ENCODE results near the gene B4GALNT4.
A peak's percentile ranks its signal among the peaks of the same experiment; 100 is the strongest.
"Not testable (repeated sequence)": the region's sequence is repeated elsewhere in the genome, so short reads cannot be mapped to it uniquely, and the experiment has no call there.

The B4GALNT4 gene

DNA sequence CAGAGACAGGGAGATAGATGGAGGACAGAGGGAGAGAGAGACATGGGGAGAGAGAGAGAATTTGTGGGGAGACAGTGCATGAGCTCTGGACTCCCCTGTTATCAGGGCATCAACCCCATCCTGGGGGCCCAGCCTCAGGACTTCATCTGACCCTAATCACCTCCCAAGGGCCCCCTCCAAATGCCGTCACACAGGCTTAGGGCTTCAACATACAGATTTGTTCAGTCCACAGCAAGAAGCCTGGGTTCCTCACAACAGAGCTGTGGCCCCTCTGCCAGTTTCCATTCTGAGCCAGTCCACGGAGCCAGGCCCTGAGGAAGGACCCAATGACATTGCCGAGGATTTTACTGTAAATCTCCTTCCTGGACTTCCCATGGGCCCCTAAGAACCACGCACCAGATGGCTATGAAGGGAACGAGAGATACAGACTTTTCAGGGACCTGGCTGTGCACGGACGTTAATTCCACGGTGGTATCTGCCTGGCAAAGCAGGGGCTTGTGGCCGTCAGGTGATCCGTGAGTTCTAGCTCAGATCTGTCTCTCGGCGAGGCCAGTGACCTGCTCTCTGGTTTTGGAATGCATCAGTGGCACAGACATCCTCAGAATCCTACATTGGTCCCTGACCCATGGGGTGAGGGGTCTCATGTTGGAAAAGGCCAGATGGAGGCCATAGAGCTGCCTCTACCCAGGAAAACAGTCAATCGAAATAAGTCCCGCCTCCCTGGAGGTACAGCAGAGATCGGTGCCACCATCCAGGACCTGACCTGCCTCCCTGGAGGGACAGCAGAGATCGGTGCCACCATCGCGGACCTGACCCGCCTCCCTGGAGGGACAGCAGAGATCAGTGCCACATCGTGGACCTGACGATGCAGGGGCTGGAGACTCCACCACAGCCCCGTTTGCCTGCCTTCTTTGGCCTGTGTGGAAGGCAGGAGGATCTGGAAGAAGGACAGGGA lies 8.7 kb upstream of the B4GALNT4 start:
- no peak for DNase-seq (ENCODE audit: insufficient read length, low spot score)
- FAIRE-seq = no peak
- TF ChIP-seq POLR2A (IDR thresholded peaks at IDR 0.05; ENCODE audit: low read depth, low read length) = no peak

DNA sequence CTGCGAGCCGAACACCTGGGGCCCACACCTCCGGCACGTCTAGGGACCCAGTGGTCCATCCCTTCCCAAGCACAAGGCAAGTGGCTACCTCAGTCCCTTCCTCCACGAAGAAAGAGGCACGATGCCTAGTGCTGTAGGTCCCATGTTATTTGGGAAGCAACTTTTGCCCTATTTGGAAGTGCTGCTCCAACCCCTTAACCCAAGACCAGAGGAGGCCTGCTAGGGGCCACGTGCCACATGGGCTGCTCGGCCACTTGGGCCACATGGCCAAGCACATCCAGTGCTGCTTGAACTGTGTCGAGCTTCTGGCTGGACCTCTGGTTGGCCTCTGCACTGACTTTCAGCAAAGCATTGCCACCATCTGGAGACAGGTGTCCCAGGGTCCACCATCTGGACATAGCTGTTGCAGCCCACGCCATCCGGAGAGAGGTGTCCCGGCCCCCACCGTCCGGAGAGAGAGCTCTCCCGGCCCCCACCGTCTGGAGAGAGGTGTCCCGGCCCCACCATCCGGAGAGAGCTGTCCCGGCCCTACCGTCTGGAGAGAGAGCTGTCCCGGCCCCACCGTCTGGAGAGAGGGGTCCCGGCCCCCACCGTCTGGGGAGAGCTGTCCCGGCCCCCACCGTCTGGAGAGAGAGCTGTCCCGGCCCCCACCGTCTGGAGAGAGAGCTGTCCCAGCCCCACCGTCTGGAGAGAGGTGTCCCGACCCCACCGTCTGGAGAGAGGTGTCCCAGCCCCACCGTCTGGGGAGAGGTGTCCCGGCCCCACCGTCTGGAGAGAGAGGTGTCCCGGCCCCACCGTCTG lies 6.5 kb upstream of the B4GALNT4 start:
- DNase-seq (ENCODE audit: insufficient read length, low spot score) = no peak
- no peak for TF ChIP-seq POLR2A (IDR thresholded peaks at IDR 0.05; ENCODE audit: low read depth, low read length)
- no peak for FAIRE-seq

DNA sequence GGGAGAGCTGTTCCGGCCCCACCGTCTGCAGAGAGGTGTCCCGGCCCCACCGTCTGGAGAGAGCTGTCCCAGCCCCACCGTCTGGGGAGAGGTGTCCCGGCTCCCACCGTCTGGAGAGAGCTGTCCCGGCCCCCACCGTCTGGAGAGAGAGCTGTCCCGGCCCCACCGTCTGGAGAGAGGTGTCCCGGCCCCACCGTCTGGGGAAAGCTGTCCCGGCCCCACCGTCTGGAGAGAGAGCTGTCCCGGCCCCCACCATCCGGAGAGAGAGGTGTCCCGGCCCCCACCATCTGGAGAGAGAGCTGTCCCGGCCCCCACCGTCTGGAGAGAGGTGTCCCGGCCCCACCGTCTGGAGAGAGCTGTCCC lies 5.9 kb upstream of the B4GALNT4 start:
- not testable (repeated sequence) for DNase-seq (ENCODE audit: insufficient read length, low spot score)

DNA sequence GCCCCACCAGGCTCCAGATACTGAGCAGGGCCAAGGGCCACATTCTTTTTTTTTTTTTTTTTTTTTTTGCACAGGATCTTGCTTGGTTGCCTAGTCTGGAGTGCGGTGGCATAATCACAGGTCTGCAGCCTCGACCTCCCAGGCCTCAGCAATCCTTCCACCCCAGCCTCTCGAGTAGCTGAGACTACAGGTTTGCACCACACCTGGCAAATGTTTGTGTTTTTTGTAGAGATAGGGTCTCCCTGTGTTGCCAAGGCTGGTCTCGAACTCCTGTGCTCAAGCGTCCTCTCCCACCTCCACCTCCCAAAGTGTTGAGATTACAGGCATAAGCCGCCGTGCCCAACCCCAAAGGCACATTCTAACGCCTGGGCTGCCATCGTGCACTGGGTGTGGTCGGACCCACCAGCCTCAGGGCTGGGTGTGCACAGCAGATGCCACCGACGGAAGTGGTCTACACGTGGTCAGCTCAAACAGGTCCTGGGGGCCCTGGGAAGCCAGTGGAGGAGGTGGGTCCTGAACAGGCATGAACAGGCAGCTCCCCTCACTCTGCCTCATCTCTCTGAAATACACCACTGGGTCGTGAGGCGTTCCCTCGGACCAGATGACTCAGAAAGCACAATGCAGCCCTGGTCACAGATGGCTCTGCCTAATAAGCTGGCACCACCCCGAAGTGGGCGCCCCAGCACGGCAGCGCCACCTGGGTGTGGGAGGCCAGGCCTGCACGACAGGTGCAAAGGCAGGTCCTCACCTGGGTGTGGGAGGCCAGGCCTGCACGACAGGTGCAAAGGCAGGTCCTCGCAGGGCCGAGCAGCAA lies 5.1 kb upstream of the B4GALNT4 start:
- no peak for TF ChIP-seq POLR2A (IDR thresholded peaks at IDR 0.05; ENCODE audit: low read depth, low read length)
- FAIRE-seq (no peak), DNase-seq (ENCODE audit: insufficient read length, low spot score) (peak; percentile 99)

More for the DNA sequence above, 5.9 kb upstream of the B4GALNT4 start:
- FAIRE-seq = not testable (repeated sequence)

DNA sequence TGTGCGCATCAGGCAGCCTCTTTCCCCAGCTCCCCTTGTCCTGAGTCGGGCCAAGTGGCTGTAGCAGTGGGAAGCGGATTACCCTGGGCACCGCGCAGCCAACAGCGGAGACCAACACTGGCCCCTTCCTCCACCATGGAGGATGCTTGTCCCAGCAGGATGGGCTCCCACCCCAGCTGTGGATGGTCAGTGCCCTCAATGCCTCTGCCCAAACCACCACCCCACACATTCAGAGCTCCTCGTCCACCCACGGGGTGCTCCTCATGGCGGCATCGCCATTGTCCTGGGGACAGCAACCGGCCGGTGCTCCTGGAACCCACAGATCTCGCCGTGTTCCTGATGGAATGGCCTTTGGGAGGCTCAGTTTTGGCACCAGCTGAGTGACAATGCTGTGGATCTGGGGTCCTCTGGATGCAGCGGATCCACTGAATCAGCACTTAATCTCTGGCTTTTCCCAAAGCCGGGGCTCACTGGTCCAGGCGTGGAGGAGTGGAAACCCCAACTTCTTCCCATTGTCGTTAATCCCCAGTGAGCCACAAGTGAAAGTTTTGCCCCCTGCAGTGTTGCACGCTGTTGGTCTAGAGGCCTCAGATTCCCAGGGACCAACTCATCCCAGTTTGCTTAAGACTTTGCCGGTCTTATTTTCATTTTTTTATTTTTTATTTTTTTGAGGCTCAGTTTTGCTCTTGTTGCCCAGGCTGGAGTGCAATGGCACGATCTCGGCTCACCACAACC lies 4.1 kb upstream of the B4GALNT4 start:
- DNase-seq (ENCODE audit: insufficient read length, low spot score) (no peak), FAIRE-seq (no peak)
- no peak for TF ChIP-seq POLR2A (IDR thresholded peaks at IDR 0.05; ENCODE audit: low read depth, low read length)

DNA sequence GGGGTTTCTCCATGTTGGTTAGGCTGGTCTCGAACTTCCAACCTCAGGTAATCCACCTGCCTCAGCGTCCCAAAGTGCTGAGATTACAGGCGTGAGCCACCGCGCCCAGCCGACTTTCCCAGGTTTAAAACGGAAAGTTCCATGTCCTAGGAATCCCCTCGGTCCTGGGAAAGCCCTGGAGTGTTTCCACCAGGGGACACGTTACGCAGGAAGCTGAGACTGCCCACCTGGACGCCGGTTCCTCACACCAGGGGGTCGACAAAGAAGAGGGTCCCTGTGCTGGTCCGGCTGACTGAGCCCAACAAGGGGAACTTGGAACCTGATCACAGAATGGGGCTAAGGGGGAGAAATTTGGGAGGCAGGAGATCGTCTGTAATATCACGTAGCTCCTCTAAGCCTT lies 3.5 kb upstream of the B4GALNT4 start:
- no peak for TF ChIP-seq POLR2A (IDR thresholded peaks at IDR 0.05; ENCODE audit: low read depth, low read length)
- no peak for FAIRE-seq
- no peak for DNase-seq (ENCODE audit: insufficient read length, low spot score)

DNA sequence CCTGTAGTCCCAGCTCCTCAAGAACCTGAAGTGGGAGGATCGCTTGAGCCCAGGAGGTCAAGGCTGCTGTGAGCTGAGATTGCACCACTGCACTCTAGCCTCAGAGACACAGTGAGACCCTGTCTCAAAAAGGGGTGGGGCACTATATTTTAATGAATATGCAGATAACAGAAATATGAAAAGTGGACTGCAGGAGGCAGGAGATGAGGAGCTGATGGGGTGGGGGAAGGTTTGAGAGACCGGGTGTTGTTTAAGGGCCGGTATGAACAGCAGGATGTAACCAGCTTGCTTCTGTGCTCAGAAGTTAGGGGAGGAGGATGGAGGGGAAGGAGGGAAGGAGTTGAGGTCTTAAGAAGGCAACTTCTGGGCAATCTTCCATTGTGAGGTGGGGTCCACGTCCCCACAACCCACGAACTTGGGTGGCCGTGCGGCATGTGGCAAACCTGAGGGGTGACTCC lies 1.3 kb upstream of the B4GALNT4 start:
- FAIRE-seq (no peak), DNase-seq (ENCODE audit: insufficient read length, low spot score) (no peak)
- TF ChIP-seq POLR2A (IDR thresholded peaks at IDR 0.05; ENCODE audit: low read depth, low read length) = no peak

DNA sequence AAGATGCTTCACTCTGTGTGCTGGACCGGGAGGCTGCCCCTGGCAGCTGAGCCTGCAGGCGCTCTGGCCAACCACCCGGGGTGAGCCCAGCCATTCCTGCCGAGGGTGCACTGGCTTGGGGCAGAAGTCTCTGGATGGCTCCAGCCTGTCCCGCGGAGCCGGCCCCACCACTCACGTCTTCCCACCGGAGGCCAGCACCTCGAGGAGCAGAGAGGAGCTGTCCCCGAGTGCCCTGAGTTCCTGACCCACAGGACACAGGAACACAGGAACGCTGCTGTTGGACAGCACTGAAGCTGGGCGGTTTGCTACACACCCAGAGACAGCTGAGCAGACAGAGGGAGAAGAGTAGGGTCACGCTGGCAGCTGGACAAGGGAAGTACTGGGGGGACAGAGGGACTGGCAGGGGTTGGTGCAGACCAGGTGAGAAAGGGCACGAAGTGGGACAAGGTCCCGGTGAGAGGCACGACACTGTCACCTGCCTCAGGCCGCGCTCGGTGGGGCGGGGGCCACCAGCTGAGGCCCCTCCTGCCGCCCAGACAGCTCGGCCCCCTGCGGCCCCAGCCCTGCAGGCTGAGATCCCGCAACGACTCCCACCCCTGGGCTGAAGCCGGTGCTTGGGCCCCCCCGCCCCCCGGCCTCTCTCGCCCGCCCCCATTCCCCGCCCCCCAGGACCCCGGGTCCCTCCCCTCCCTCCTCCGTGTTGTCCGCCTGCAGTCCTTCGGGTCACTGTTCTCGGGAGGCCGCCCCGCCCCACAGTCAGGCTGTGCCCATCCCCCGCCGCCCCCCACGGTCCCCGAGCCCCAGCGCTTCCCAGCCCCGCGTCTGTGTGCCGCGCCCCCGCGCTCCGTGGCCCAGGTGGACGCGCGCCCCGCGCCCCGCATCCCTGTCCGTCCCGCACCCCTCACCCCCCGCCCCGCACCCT lies 624 bp upstream of the B4GALNT4 start:
- peak; percentile 84 for DNase-seq (ENCODE audit: insufficient read length, low spot score)
- no peak for FAIRE-seq
- no peak for TF ChIP-seq POLR2A (IDR thresholded peaks at IDR 0.05; ENCODE audit: low read depth, low read length)

DNA sequence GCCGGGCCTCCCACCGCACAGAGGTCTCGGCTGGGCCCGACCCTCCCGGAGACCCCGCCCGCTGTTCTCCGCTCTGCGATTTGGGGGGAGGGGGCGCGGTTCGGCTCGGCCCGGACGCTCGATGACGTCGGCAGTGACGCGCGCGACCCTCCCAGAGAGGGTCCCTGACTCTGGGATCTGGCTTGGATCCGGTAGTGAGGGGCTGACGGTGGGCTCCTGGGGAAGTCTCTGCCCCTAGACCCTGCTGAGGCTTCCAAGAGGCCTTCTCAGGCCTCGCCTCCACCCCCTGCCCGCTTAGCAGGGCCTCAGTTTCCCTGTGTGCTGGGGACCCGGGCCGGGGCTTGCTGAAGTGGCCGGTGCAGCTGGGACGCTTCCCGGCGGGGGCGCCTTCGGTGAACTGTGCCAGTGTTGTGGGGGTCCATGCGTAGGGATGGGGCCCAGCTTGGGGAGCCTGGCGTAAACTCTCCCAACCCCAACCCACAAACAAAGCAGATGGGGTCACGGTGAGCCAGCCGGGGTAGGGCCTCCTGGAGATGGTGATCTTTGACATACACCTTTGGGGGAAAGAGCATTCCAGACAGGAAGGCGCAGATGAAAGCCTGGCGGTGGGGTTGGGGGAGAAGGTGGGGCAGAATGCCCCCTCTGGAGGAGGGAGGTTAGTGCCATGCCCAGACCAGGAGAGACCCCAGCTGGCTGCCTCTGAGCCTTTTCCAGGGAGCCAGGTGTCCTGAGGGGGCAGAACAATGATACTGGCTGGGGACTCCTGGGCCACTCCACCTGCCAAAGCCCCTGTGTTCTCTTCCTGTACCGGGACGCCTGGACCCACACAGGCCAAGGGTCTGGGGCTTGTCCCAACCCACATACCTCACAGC lies 1.0 kb downstream of the B4GALNT4 start:
- TF ChIP-seq POLR2A (IDR thresholded peaks at IDR 0.05; ENCODE audit: low read depth, low read length) = no peak
- DNase-seq (ENCODE audit: insufficient read length, low spot score) (no peak), FAIRE-seq (no peak)

DNA sequence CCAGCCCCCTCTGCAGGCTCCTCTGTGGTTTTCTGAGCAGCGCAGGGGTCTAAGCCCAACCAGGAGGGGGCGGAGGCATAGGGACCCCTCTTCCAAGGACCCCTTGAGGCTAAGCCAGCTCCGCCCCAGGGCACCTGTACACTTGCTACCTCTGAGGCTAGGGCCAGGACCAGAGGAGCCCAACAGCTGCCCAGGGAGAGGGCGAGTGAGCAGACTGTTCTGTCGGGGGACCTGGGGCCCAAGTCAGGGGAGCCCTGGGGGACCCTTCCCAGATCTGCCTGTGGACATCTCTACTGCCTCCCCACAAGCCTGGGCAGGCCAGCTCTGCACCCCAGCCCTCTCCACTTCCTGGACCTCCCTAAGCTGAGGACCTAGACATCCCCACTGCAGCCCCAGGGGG lies 1.8 kb downstream of the B4GALNT4 start:
- TF ChIP-seq POLR2A (IDR thresholded peaks at IDR 0.05; ENCODE audit: low read depth, low read length) = no peak
- DNase-seq (ENCODE audit: insufficient read length, low spot score) (no peak), FAIRE-seq (no peak)

Data from H54 (cell line).